Transverse colon (tissue), 3 donors: Measurements from ENCODE around the gene FEM1A.

ENCODE experiments used
- EP300 ChIP-seq: sonication (generic); formaldehyde crosslinking; IDR thresholded peaks from one replicate; pipeline ENCODE4 v1.6.1; 2017; ENCODE audit warnings: antibody characterized with exemption, low read depth
- POLR2A ChIP-seq: fragments of 450-650 bp; IDR thresholded peaks from one replicate; pipeline ENCODE4 v1.6.1; 2016; ENCODE audit warnings: antibody characterized with exemption, mild to moderate bottlenecking, moderate library complexity
- TF ChIP-seq, protein P1 (sequence below), 5 experiments: fragments of 200-600 bp in 3 of 5; fragments of 450-650 bp in 2 of 5; sonication (generic) in 3 of 5; IDR thresholded peaks; 1 replicate in 2 of 5; 2 replicates in 3 of 5; pipeline ENCODE4 v1.5.1; 2016 to 2017; ENCODE audit warnings: antibody characterized with exemption in 5 of 5, inconsistent platforms in 3 of 5, mild to moderate bottlenecking in 2 of 5, moderate library complexity in 1 of 5

GRCh38 chr19:4781801-4782200 is 9.7 kb upstream of the FEM1A start:
- TF ChIP-seq, protein P1, sequence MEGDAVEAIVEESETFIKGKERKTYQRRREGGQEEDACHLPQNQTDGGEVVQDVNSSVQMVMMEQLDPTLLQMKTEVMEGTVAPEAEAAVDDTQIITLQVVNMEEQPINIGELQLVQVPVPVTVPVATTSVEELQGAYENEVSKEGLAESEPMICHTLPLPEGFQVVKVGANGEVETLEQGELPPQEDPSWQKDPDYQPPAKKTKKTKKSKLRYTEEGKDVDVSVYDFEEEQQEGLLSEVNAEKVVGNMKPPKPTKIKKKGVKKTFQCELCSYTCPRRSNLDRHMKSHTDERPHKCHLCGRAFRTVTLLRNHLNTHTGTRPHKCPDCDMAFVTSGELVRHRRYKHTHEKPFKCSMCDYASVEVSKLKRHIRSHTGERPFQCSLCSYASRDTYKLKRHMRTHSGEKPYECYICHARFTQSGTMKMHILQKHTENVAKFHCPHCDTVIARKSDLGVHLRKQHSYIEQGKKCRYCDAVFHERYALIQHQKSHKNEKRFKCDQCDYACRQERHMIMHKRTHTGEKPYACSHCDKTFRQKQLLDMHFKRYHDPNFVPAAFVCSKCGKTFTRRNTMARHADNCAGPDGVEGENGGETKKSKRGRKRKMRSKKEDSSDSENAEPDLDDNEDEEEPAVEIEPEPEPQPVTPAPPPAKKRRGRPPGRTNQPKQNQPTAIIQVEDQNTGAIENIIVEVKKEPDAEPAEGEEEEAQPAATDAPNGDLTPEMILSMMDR (IDR thresholded peaks at IDR 0.05): no peak
- no peak for TF ChIP-seq POLR2A
- no peak for TF ChIP-seq EP300
